GM21786 (cell line): ENCODE results near the gene SAP30L.

ENCODE experiments used
- ATAC-seq: cut with Tn5 transposase; IDR thresholded peaks from one replicate; pipeline ENCODE4 v1.9.1; 2021; ENCODE audit not compliant: unreplicated experiment

SAP30L gene

DNA sequence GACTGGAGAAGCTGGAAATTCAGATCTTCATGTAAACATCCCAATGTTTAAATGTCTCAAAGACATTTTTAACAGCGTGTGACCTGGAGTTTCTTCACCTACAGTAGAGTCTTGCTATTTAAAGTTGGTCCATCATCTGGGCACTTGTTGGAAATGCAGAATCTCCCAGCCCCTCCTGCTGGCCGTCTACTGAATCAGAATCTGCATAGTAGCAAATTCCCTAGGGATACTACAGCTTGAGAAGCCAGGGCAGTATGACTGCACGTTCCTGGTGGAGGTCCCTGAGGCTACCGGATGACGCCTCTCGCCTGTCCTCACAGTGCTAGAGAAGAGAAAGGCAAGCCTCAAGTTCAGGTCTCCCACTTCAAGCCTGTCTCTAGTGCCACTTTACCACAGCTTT is 15.7 kb downstream of the SAP30L start:
- ATAC-seq = no peak

GRCh38 chr5:154464438-154464837 is 18.6 kb downstream of the SAP30L start:
- no peak for ATAC-seq

- ATAC-seq = no peak
Observed at GRCh38 chr5:154465169-154465568, 19.4 kb downstream of the SAP30L start.

DNA sequence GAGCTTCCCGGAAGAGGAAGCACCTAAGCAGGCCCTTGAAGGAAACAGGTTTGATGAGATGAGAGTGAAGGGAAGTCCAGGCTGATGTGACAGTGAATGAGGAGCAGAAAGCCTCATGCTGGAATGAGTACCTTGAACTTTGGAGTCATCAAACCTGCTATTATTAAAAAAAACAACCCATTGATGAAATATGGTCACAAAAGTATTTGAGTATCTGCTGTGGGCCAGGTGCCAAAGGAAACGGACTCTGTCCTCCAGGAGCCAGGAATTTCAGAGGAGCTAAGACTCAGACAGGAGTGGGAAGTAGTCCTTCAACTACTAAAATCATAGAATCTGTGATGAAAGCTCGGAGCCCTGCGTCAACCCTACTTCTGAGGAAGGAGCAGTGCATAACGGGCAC is 20.4 kb downstream of the SAP30L start:
- ATAC-seq = no peak

GRCh38 chr5:154466671-154467070 is 20.9 kb downstream of the SAP30L start:
- ATAC-seq = no peak

- ATAC-seq = peak; percentile 97
Observed at GRCh38 chr5:154467655-154468354, 22.0 kb downstream of the SAP30L start.

- ATAC-seq = no peak
Observed at GRCh38 chr5:154470137-154470536, 24.3 kb downstream of the SAP30L start.

GRCh38 chr5:154470947-154471870 is 25.4 kb downstream of the SAP30L start:
- ATAC-seq = no peak

- no peak for ATAC-seq
Observed at GRCh38 chr5:154472871-154473580, 27.2 kb downstream of the SAP30L start.

- no peak for ATAC-seq
Observed at GRCh38 chr5:154473581-154474283, 27.9 kb downstream of the SAP30L start.

GRCh38 chr5:154474396-154475334 is 28.9 kb downstream of the SAP30L start:
- no peak for ATAC-seq

GRCh38 chr5:154475591-154476353 is 30.0 kb downstream of the SAP30L start:
- ATAC-seq = no peak

GRCh38 chr5:154476354-154477205 is 30.8 kb downstream of the SAP30L start:
- ATAC-seq = no peak

GRCh38 chr5:154477382-154478223 is 31.8 kb downstream of the SAP30L start:
- no peak for ATAC-seq

DNA sequence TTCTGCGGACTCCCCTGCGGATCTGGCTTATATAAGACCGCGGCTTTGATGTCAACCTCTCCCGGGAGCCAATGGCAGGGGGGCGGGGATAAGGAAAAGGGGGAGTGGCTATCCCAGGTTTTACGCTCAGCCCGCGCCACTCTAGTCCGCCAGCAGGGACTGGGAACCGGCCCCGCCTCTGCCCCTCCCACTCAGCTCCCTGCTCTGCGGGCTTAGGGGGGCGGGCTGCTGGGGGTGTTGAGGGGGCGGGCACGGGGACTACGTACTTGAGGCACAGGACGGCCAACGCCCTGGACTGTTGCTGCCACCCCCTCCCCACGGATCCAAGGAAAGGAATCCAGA is 32.4 kb downstream of the SAP30L start, which contains the start of gene HAND1:
HAND1 (minus strand) TSS at position 4 of the 342 bp plus-strand sequence. CDS start 219 bp downstream, outside the sequence.
- no peak for ATAC-seq

GRCh38 chr5:154478752-154479159 is 33.0 kb downstream of the SAP30L start:
- no peak for ATAC-seq
